ENCODE data around the gene CNIH1. TPM values are rescaled to one million over a fixed set of nuclear protein-coding genes. Genes with fewer than 3 reads are reported as not detected.

Gene CNIH1
- total RNA-seq, 1 donor from 2014 or later = 71.9 TPM

GRCh38 chr14:54399560-54399959 is 41.6 kb downstream of the CNIH1 start:
- Mint-ChIP-seq H3K4me1 (ENCODE audit: low read depth, unreplicated experiment) (no peaks in the 10 kb centered on the region), H3K27ac (ENCODE audit: unreplicated experiment) (no peak overlapping the region), H3K9me3 (ENCODE audit: unreplicated experiment) (no peaks in the 10 kb centered on the region), H3K4me3 (ENCODE audit: unreplicated experiment) (no peak overlapping the region), H3K36me3 (ENCODE audit: unreplicated experiment) (peaks cover 15% of the 10 kb centered on the region), H3K27me3 (ENCODE audit: unreplicated experiment) (peaks cover 2% of the 10 kb centered on the region)
- TF ChIP-seq, protein P1, sequence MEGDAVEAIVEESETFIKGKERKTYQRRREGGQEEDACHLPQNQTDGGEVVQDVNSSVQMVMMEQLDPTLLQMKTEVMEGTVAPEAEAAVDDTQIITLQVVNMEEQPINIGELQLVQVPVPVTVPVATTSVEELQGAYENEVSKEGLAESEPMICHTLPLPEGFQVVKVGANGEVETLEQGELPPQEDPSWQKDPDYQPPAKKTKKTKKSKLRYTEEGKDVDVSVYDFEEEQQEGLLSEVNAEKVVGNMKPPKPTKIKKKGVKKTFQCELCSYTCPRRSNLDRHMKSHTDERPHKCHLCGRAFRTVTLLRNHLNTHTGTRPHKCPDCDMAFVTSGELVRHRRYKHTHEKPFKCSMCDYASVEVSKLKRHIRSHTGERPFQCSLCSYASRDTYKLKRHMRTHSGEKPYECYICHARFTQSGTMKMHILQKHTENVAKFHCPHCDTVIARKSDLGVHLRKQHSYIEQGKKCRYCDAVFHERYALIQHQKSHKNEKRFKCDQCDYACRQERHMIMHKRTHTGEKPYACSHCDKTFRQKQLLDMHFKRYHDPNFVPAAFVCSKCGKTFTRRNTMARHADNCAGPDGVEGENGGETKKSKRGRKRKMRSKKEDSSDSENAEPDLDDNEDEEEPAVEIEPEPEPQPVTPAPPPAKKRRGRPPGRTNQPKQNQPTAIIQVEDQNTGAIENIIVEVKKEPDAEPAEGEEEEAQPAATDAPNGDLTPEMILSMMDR (IDR thresholded peaks at IDR 0.05; ENCODE audit: partially characterized antibody, unreplicated experiment) = no peak
- no peak for DNase-seq

- H3K27me3 Mint-ChIP-seq (ENCODE audit: unreplicated experiment) = peaks cover 8% of the 10 kb centered on the region
These were observed 44.5 kb downstream of the CNIH1 start, which contains the start of gene CDKN3 for GRCh38 chr14:54396493-54397335. TSS of gene CDKN3 (plus strand) at chr14:54397007. CDS start at chr14:54397069, 62 bp downstream.

DNA sequence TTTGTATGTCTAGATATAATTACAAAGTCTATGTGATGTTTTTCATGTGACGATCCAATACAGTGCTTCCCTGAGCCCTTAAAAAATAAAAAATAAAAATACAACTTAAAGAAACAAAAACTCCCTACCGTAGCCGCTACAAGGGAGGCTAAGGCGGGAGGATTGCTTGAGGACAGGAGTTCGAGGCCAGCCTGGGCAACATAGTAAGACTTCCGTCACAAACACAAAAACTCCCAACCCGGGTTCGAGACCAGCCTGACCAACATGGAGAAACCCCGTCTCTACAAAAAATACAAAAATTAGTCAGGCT is 45.0 kb downstream of the CNIH1 start:
- TF ChIP-seq, protein P1 (IDR thresholded peaks at IDR 0.05; ENCODE audit: partially characterized antibody, unreplicated experiment) = no peak
- no peak for DNase-seq
- H3K4me3 Mint-ChIP-seq (ENCODE audit: unreplicated experiment) = peak overlapping the region; percentile 84
- H3K4me1 Mint-ChIP-seq (ENCODE audit: low read depth, unreplicated experiment) = no peaks in the 10 kb centered on the region
- H3K9me3 Mint-ChIP-seq (ENCODE audit: unreplicated experiment) = peaks cover 6% of the 10 kb centered on the region
- no peak overlapping the region for H3K27ac Mint-ChIP-seq (ENCODE audit: unreplicated experiment)
- H3K36me3 Mint-ChIP-seq (ENCODE audit: unreplicated experiment) = no peaks in the 10 kb centered on the region
- peaks cover 11% of the 10 kb centered on the region for H3K27me3 Mint-ChIP-seq (ENCODE audit: unreplicated experiment)

More at GRCh38 chr14:54396493-54397335, 44.5 kb downstream of the CNIH1 start, which contains the start of gene CDKN3:
- Mint-ChIP-seq H3K4me3 (ENCODE audit: unreplicated experiment) (peak within 1 kb of the TSS; percentile 84), H3K4me1 (ENCODE audit: low read depth, unreplicated experiment) (no peaks in the 10 kb centered on the region), H3K27ac (ENCODE audit: unreplicated experiment) (no peak within 1 kb of the TSS), H3K36me3 (ENCODE audit: unreplicated experiment) (no peaks in the 10 kb centered on the region), H3K9me3 (ENCODE audit: unreplicated experiment) (peaks cover 4% of the 10 kb centered on the region)
- peak; percentile 97 for DNase-seq
- TF ChIP-seq, protein P1 (IDR thresholded peaks at IDR 0.05; ENCODE audit: partially characterized antibody, unreplicated experiment) = peak; percentile 70

- H3K27me3 Mint-ChIP-seq (ENCODE audit: unreplicated experiment) = peaks cover 11% of the 10 kb centered on the region
- H3K4me3 Mint-ChIP-seq (ENCODE audit: unreplicated experiment) = no peak overlapping the region
- TF ChIP-seq, protein P1 (IDR thresholded peaks at IDR 0.05; ENCODE audit: partially characterized antibody, unreplicated experiment) = no peak
- no peaks in the 10 kb centered on the region for H3K36me3 Mint-ChIP-seq (ENCODE audit: unreplicated experiment)
- peaks cover 6% of the 10 kb centered on the region for H3K9me3 Mint-ChIP-seq (ENCODE audit: unreplicated experiment)
- H3K27ac Mint-ChIP-seq (ENCODE audit: unreplicated experiment) = no peak overlapping the region
- no peak for DNase-seq
- no peaks in the 10 kb centered on the region for H3K4me1 Mint-ChIP-seq (ENCODE audit: low read depth, unreplicated experiment)
These were observed 45.5 kb downstream of the CNIH1 start for GRCh38 chr14:54395716-54396115.

GRCh38 chr14:54395284-54395683 is 45.9 kb downstream of the CNIH1 start:
- DNase-seq = no peak
- Mint-ChIP-seq H3K27me3 (ENCODE audit: unreplicated experiment) (peaks cover 11% of the 10 kb centered on the region), H3K4me3 (ENCODE audit: unreplicated experiment) (no peak overlapping the region), H3K36me3 (ENCODE audit: unreplicated experiment) (no peaks in the 10 kb centered on the region), H3K9me3 (ENCODE audit: unreplicated experiment) (peaks cover 6% of the 10 kb centered on the region), H3K27ac (ENCODE audit: unreplicated experiment) (no peak overlapping the region), H3K4me1 (ENCODE audit: low read depth, unreplicated experiment) (no peaks in the 10 kb centered on the region)
- TF ChIP-seq, protein P1 (IDR thresholded peaks at IDR 0.05; ENCODE audit: partially characterized antibody, unreplicated experiment) = no peak
